GM18867 (cell line): ENCODE results near the gene WDR33.

Source experiments
- ATAC-seq: cut with Tn5 transposase; IDR thresholded peaks from one replicate; pipeline ENCODE4 v1.9.1; 2021; ENCODE audit warnings: mild to moderate bottlenecking, moderate library complexity; ENCODE audit not compliant: unreplicated experiment

The WDR33 gene

DNA sequence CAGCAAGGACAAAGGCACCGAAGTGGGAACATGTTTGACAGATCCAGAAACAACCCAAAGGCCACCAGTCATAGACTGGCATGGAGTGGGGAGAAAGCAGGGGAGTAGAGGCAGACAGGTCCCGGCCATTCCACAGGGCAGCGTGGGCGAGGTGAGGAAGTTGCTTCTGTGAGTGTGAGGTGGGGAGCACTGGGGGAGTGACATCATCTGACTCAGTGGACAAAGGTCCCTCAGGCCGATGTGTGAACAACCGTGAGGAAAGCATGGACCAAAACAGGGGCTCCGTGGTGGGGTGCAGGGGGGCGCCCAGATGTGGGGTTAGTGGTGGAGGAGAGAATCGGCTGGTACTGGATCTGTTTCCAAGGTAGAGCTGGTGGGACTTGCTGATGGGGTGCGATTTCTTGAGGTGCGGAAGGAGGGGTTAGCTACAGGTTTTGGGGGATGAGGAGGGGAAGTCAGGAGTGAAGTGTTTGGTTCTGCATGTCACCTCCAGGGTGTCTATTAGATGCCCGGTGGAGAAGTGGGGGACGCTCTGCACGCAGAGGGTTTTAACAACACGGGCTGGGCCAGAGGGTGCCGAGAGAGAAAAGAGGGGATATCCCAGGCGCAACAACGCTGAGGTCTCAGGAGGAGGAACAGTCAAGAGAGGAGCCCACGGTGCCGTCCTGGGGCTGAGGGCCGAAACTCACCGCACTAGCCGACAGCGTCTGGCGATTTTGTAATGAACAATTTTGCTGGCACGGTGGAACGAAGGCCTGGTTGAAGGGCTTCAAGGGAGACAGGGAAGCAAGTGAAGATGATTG is 112.2 kb downstream of the WDR33 start:
- ATAC-seq = no peak

GRCh38 chr2:127697482-127698180 is 113.3 kb downstream of the WDR33 start:
- no peak for ATAC-seq

- no peak for ATAC-seq
Measured at GRCh38 chr2:127695491-127696472, 115.2 kb downstream of the WDR33 start.

GRCh38 chr2:127694986-127695385 is 116.0 kb downstream of the WDR33 start:
- ATAC-seq = no peak

- no peak for ATAC-seq
Measured at GRCh38 chr2:127690696-127691095, 120.3 kb downstream of the WDR33 start.

- ATAC-seq = no peak
Measured at GRCh38 chr2:127688405-127688804, 122.6 kb downstream of the WDR33 start.

GRCh38 chr2:127685410-127686080 is 125.4 kb downstream of the WDR33 start:
- ATAC-seq = no peak

- ATAC-seq = no peak
Measured at GRCh38 chr2:127683757-127684156, 127.2 kb downstream of the WDR33 start.

GRCh38 chr2:127683056-127683455 is 127.9 kb downstream of the WDR33 start:
- ATAC-seq = no peak

DNA sequence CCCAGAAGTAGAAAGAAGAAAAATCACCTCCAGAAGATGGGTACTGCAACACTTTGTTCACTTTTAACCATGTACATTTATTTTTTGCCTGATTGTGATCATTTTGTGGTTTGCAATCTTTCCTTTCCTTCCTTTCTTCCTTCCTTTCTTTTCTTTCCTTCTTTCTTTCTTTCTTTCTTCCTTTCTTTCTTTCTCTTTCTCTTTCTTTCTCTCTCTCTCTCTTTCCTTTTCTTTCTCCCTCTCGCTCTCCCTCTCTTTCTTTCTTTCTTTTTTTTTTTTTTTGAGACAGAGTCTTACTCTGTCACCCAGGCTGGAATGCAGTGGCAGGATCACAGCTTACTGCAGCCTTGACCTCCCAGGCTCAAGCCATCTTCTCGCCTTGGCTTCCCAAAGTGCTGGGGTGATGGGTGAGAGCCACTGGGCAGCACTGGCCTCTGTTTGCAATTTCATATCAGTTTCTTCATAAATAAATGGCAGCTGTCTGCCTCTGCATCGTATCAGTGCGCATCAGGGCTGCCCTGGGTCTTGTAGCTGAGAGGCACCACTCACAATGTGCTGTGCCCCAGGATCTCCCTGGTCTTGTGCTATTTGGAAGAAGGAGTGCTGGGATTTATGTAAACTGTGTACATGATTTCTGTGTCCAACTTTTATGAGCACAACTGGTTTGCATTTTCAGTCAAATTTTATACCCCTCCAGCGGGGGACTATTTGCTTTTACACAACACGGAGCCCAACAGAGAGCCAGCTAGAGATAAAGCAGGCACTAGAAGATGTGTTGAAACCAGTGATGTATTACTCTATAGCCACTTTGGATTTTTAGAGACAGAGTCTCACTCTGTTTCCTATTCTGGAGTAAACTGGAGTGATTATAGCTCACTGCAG is 128.8 kb downstream of the WDR33 start:
- no peak for ATAC-seq

DNA sequence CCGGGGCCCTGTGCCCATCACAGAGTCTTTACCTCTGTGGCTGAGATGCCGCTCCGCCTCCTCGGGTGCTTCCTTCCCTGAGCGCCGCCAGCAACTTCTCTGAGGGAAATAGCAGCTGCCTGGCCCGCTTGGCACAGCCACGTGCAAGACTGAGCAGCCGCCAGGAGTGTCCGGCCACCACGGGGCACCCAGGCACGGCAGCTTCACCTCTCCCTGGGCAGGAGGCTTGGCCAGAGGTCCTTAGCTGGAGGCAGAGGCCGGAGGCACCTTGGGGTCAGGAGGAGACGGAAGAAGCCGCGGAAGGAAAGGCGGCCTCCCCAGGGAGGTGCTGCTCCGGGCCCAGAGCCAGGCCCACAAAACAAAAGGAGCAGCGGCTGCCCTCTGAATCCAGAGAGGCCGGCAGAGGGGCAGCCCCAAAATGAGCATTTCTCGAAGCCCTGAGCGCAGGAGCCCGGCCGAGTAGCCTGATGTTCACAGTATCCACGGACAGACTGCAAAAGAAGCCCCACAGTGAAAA is 129.6 kb downstream of the WDR33 start:
- no peak for ATAC-seq

DNA sequence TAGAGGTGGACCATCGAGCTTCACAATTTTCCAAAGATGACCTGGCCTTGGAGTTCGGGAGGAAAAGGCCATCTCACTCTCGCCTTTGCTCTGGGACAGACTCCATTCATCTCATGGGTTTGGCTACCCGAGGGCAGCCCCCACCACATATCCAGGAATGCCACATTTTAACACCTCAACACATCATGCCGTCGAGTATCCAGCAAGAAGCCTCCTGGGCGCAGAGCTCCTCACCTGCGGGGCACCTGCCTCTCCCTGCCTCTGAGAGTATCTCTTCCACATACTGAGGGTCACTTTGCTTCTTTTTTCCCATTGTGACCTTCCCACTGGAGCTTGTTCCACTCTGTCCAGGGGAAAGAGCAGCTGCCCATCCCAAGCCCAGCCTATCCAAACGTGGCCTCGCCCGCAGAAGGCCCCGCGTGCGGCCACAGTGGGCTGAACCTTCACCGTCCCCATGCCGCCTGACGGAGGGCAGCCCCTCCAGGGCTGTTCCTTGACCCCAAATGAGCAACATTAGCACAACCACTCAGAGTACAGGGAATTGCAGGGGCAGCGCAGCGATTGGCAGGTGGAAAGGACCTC is 130.2 kb downstream of the WDR33 start:
- ATAC-seq = no peak

DNA sequence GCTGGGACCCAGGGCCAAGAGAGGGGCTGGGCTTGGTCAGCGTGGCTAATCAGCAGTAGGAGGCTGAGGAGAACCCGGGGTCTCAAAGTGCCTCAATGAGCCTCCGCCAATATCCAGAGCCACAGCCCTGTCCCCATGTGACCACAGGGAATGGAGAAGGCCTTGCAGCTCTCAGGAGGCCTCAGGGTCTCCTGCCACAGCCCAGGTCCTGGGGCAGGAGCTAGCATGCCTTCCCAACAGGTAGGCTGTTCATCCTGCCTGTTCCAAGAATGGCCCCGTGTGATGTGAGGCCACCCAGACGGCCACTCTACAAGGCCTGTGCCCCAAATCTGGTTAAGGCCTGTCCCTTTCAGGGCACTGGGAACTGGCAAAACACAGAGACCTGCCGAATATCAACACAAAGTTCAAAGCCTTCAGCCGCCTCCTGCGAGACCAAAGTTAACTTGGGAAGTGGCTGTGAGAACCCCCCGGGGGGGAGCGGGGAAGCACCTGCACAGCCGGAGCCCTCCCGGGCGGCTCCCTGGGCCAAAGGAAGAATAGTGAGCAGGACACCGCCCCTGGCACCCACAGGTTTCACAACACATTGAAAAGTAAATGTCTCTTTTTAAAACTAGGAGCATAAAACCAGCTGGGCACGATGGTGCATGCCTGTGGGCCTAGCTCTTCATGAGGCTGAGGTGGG is 131.2 kb downstream of the WDR33 start:
- ATAC-seq = no peak

DNA sequence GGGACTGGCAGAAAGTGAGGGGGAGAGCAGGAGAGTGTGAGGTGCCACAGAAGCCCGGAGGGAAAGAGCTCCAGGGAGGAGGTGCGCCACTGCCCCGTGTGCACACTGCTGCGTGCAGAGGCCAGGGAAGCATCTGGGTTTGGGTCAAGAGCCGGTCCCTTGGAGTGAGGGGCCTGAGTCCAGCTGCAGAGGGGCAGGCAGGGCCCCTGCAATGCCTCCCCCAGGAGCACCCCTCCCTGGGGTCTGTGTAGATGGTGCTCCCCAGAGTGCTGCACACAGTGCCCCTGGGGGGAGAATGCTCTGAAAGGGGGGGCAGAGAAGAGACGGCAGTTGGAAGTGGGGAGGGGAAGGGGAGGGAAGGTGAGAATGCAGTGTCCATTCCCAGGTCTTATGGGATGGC is 132.0 kb downstream of the WDR33 start:
- no peak for ATAC-seq

GRCh38 chr2:127678531-127678930 is 132.4 kb downstream of the WDR33 start:
- ATAC-seq = no peak

DNA sequence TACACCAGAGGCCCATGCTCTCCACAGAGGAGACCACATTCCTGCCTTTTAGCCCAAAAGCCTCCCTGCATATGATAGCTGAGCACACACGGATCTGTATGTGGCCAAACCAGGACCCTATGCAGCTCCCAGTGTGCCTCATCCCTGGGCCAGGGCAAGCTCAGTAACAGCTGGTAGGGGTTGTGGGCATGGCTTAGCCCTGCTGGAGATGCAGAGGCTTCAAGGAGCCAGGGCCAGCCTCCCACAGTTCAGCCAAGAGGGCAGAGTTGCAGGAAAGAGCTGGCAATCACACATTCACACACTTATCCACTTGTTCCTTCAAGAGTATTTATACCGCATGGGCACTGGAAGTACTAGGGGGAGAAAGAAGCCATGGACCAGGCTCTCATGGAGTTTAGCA is 134.1 kb downstream of the WDR33 start:
- no peak for ATAC-seq

GRCh38 chr2:127675331-127676261 is 135.4 kb downstream of the WDR33 start, which contains the start of gene LIMS2:
LIMS2 (minus strand) TSS chr2:127675530; CDS start chr2:127675024, 506 bp downstream.
- no peak for ATAC-seq
